Sigmoid colon (tissue), 7 donors: Measurements from ENCODE around the gene GRID1. TPM values are rescaled to one million over a fixed set of nuclear protein-coding genes. Genes with fewer than 3 reads are reported as not detected.

Experiments
- DNase-seq: peaks from one replicate; pipeline ENCODE4 v3.0.0-alpha.2; 2019
- H3K27ac ChIP-seq, 4 donors: fragments of 200-600 bp; sonication (generic); one replicate each; pipeline ENCODE4 v1.5.1; 2016 to 2019; ENCODE audit warnings: mild to moderate bottlenecking in 1 of 4
- H3K27me3 ChIP-seq, 3 donors: fragments of 200-600 bp; sonication (generic); one replicate each; pipeline ENCODE4 v1.5.1; 2019; ENCODE audit warnings: mild to moderate bottlenecking in 1 of 3
- H3K36me3 ChIP-seq, 4 donors: fragments of 200-600 bp; sonication (generic); one replicate each; pipeline ENCODE4 v1.5.1; 2016 to 2019
- H3K4me1 ChIP-seq, 4 donors: fragments of 200-600 bp; sonication (generic); one replicate each; pipeline ENCODE4 v1.5.1; 2017 to 2019
- H3K4me3 ChIP-seq, 4 donors: fragments of 200-600 bp; sonication (generic); one replicate each; pipeline ENCODE4 v1.5.1; 2017 to 2019; ENCODE audit warnings: mild to moderate bottlenecking in 2 of 4, moderate library complexity in 1 of 4
- H3K9me3 ChIP-seq, 4 donors: fragments of 200-600 bp in 3 of 4; sonication (generic) in 3 of 4; one replicate each; pipeline versions ENCODE4 v1.5.1 to v1.6.1; 2013 to 2019
- EP300 ChIP-seq, 4 donors: sonication (generic); formaldehyde crosslinking; IDR thresholded peaks; one replicate each; pipeline ENCODE4 v1.6.1; 2017; ENCODE audit warnings: antibody characterized with exemption in 4 of 4
- POLR2A ChIP-seq, 2 donors: fragments of 450-650 bp; IDR thresholded peaks; one replicate each; pipeline ENCODE4 v1.6.1; 2016; ENCODE audit warnings: antibody characterized with exemption in 2 of 2, mild to moderate bottlenecking in 2 of 2, moderate library complexity in 2 of 2
- POLR2AphosphoS5 ChIP-seq, 4 donors: sonication (generic); formaldehyde crosslinking; IDR thresholded peaks; one replicate each; pipeline ENCODE4 v1.6.1; 2017; ENCODE audit warnings: antibody characterized with exemption in 4 of 4
- WGBS, 2 donors: extraction: QIAGEN DNeasy Blood & Tissue Kit; methylation state at CpG; one replicate each; pipeline ENCODE4 v1.1.7; 2013; 5-methylcytosine and 5-hydroxymethylcytosine counted together
- intact Hi-C: fragments of 100-400 bp; cut with DNase I; formaldehyde crosslinking; loops from one replicate; pipeline ENCODE4 v1.15.1; 2023
- polyA plus RNA-seq, 3 donors: library from polyadenylated mRNA; stranded (reverse); fragments of 200-250 nt; gene quantifications; one replicate each; pipeline ENCODE4 v1.2.3, GENCODE V29; 2013
- total RNA-seq, 4 donors: library from RNA; depleted of rRNA; stranded (reverse); fragments of >200 nt; gene quantifications; one replicate each; pipeline ENCODE4 v1.1.0, GENCODE V29; 2016
- TF ChIP-seq, protein P1 (sequence below), 4 experiments: fragments of 450-650 bp in 3 of 4; fragments of 200-600 bp in 1 of 4; IDR thresholded peaks; one replicate each; pipeline ENCODE4 v1.5.1; 2016 to 2019; ENCODE audit warnings: antibody characterized with exemption in 4 of 4, mild to moderate bottlenecking in 3 of 4, moderate library complexity in 2 of 4
- donor health status: healthy with polysubstance abuse.
- donor health status: Bipolar disorder and iron deficiency.
- donor health status: healthy.

Gene GRID1
- total and polyA plus RNA-seq, 7 donors: 0.66 to 4.7 (median 1.1) TPM; not detected in 2

DNA sequence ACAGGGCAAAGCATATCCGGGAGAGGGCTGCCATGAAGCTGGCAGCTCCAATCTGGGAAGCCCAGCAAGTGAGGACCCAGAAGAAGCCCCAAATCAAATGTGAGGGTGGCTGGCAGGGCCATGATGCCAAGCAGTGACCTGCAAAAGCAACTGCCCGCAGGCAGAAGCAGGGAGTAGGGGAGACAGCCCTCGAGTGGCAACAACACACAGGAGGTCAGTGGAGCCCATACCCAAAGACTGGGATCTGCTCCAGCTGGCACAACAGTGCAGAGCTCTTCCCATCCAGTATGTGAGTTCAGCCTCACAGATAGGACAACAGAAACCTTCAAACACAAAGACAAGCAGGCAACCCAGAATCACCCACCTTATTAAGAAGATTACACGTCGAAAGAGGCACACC is 45.0 kb downstream of the GRID1 start:
- Histone ChIP-seq H3K9me3 (no peaks in the 10 kb centered on the region), H3K4me3 (no peak overlapping the region), H3K4me1 (no peaks in the 10 kb centered on the region), H3K27me3 (no peaks in the 10 kb centered on the region), H3K27ac (no peak overlapping the region), H3K36me3 (no peaks in the 10 kb centered on the region)
- TF ChIP-seq, protein P1, sequence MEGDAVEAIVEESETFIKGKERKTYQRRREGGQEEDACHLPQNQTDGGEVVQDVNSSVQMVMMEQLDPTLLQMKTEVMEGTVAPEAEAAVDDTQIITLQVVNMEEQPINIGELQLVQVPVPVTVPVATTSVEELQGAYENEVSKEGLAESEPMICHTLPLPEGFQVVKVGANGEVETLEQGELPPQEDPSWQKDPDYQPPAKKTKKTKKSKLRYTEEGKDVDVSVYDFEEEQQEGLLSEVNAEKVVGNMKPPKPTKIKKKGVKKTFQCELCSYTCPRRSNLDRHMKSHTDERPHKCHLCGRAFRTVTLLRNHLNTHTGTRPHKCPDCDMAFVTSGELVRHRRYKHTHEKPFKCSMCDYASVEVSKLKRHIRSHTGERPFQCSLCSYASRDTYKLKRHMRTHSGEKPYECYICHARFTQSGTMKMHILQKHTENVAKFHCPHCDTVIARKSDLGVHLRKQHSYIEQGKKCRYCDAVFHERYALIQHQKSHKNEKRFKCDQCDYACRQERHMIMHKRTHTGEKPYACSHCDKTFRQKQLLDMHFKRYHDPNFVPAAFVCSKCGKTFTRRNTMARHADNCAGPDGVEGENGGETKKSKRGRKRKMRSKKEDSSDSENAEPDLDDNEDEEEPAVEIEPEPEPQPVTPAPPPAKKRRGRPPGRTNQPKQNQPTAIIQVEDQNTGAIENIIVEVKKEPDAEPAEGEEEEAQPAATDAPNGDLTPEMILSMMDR (IDR thresholded peaks at IDR 0.05): no peak
- no peak for TF ChIP-seq POLR2AphosphoS5 (IDR thresholded peaks at IDR 0.05)
- TF ChIP-seq POLR2A (IDR thresholded peaks at IDR 0.05): no peak
- TF ChIP-seq EP300 (IDR thresholded peaks at IDR 0.05): no peak
- DNase-seq: peak; percentile 38
- intact Hi-C loops: no loop called here
- 83 to 92% methylated on average over 5 of the region's 5 CpGs for WGBS, 2 donors

DNA sequence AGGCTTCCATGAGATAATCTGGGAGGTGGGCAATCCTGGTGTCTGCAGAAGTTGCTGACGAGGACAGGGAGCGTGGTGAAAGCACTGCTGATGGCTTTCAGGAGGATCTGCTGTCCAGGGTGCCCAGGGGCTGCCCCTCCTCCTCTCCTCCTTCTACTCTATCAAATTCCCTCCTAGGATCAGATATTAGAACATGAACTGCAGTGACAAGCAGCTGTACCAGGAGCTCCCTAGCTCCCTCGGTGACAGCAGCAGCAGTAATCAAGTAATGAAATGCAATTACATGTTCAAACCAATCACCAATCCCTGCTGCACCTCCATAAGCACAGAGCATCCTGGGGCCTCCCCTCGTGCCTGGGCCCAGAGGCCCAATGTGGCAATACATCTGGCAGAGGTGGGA is 46.9 kb downstream of the GRID1 start:
- no peak overlapping the region for H3K27ac ChIP-seq
- H3K4me3 ChIP-seq: no peak overlapping the region
- TF ChIP-seq, protein P1 (IDR thresholded peaks at IDR 0.05): no peak
- TF ChIP-seq EP300 (IDR thresholded peaks at IDR 0.05) (no peak), POLR2A (IDR thresholded peaks at IDR 0.05) (no peak), POLR2AphosphoS5 (IDR thresholded peaks at IDR 0.05) (no peak)
- DNase-seq: peak; percentile 26
- intact Hi-C loops: no loop called here
- H3K9me3 ChIP-seq: no peaks in the 10 kb centered on the region
- H3K27me3 ChIP-seq: no peaks in the 10 kb centered on the region
- WGBS, 2 donors: 43 to 60% methylated on average over 4 of the region's 4 CpGs
- no peaks in the 10 kb centered on the region for H3K4me1 ChIP-seq
- no peaks in the 10 kb centered on the region for H3K36me3 ChIP-seq

DNA sequence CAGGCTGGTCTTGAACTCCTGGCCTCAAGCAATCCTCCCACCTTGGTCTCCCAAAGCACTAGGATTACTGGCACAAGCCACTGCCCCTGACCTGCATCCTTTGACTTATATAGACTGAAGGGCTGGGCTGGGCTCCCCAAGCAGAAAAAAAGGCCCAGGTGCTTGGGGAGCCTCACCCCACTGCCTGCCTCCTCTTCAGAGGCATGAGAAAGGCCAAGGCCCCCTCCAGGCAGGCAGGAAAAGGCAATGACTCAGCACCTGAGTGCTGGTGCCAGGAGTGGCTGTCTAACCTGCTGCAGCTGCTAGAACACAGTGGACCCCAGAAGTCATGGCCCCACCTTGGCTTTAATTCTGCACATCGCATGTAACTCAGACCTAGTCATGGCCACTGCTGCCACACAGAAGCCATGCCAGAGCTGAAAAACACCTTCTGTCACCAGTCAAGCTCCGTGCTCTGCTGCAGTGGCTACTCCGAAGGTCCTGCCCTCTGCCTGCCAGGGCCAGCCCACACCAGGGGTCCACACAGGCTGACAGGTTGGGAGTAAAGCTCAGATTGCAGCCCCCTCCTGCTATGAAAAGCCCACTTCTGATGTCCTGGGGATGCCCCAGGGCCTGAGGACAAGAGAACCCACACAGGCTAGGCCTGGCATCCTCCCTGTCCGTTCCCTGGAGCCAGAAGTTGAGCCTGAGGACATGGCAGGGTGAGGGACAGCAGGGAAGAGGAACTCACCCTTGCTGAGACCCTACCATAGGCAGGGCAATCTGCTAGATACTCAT is 48.5 kb downstream of the GRID1 start:
- Histone ChIP-seq H3K27me3 (no peaks in the 10 kb centered on the region), H3K9me3 (no peaks in the 10 kb centered on the region), H3K4me3 (no peak overlapping the region), H3K27ac (no peak overlapping the region), H3K36me3 (no peaks in the 10 kb centered on the region), H3K4me1 (no peaks in the 10 kb centered on the region)
- peak; percentile 48 for DNase-seq
- WGBS, 2 donors: 81 to 82% methylated on average over 4 of the region's 4 CpGs
- intact Hi-C loops: no loop called here
- TF ChIP-seq EP300 (IDR thresholded peaks at IDR 0.05) (no peak), POLR2A (IDR thresholded peaks at IDR 0.05) (no peak), POLR2AphosphoS5 (IDR thresholded peaks at IDR 0.05) (no peak)
- TF ChIP-seq, protein P1 (IDR thresholded peaks at IDR 0.05): no peak

DNA sequence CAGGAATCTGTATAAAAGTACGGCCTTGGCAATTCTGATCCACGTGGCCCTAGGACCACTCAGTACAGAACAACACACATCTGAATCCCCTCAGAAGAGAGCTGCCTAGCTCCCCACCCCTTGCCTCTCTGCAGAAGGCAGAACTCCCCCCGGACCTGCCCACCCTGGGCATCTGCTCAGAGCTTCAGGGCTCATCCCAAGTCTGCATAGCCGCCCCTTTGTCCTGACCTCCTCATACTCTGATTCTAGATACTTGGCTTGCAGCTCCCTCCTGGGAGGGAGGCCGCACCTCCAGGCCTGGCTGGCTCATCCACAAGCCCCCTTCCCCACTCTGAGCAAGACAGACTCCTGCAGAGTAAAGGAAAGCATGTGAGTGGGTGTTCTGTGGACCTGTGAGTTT is 49.6 kb downstream of the GRID1 start:
- TF ChIP-seq, protein P1 (IDR thresholded peaks at IDR 0.05): no peak
- TF ChIP-seq EP300 (IDR thresholded peaks at IDR 0.05): no peak
- no peak for TF ChIP-seq POLR2AphosphoS5 (IDR thresholded peaks at IDR 0.05)
- TF ChIP-seq POLR2A (IDR thresholded peaks at IDR 0.05): no peak
- intact Hi-C loops: no loop called here
- H3K4me1 ChIP-seq: no peaks in the 10 kb centered on the region
- no peaks in the 10 kb centered on the region for H3K9me3 ChIP-seq
- no peak overlapping the region for H3K27ac ChIP-seq
- no peak overlapping the region for H3K4me3 ChIP-seq
- H3K36me3 ChIP-seq: no peaks in the 10 kb centered on the region
- peak; percentile 24 for DNase-seq
- no peaks in the 10 kb centered on the region for H3K27me3 ChIP-seq
- 60 to 79% methylated on average over 5 of the region's 5 CpGs for WGBS, 2 donors
